Right lobe of liver (tissue), 4 donors: ENCODE results near the gene PTH1R.

ENCODE experiments used
- POLR2A ChIP-seq: fragments of 450-650 bp; IDR thresholded peaks from one replicate; pipeline ENCODE4 v1.6.1; 2017; ENCODE audit warnings: antibody characterized with exemption, mild to moderate bottlenecking
- TF ChIP-seq, protein P1 (sequence below), 4 donors: fragments of 200-600 bp in 3 of 4; fragments of 450-650 bp in 1 of 4; IDR thresholded peaks; one replicate each; pipeline versions ENCODE4 v1.5.1 to v1.8.0; 2016 to 2022; ENCODE audit warnings: antibody characterized with exemption in 4 of 4, mild to moderate bottlenecking in 2 of 4
- donor health status: DM: no; HTN: no; CAD: no.
- donor health status: DM: no; HTN: no; CAD: no.
- donor health status: DM: no; HTN: yes; CAD: no.

DNA sequence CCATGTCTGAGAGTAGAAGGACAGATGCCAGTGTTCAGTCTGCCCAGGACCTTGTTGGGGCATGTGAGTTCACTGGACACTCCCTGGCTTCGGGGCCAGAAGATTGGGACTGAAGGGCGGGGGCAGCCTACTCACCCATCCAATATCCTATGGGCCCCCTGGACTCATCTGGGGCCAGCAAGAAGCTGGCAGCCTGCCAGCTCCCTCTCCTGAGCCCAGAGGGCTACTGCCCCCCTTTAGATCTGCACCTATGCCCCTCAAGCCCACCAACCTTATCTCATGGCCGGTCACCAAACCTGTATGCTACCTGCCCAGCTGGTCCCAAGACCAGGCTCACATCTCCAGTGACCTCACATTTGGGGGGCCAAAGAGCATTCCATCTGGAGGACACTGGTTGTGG lies 8.1 kb downstream of the PTH1R start:
- TF ChIP-seq, protein P1, sequence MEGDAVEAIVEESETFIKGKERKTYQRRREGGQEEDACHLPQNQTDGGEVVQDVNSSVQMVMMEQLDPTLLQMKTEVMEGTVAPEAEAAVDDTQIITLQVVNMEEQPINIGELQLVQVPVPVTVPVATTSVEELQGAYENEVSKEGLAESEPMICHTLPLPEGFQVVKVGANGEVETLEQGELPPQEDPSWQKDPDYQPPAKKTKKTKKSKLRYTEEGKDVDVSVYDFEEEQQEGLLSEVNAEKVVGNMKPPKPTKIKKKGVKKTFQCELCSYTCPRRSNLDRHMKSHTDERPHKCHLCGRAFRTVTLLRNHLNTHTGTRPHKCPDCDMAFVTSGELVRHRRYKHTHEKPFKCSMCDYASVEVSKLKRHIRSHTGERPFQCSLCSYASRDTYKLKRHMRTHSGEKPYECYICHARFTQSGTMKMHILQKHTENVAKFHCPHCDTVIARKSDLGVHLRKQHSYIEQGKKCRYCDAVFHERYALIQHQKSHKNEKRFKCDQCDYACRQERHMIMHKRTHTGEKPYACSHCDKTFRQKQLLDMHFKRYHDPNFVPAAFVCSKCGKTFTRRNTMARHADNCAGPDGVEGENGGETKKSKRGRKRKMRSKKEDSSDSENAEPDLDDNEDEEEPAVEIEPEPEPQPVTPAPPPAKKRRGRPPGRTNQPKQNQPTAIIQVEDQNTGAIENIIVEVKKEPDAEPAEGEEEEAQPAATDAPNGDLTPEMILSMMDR (IDR thresholded peaks at IDR 0.05): no peak
- no peak for TF ChIP-seq POLR2A
